Measurements from ENCODE around the gene ZNF217.

GRCh38 chr20:53569606-53570307 lies 23.9 kb downstream of the ZNF217 start:
- TF ChIP-seq POLR2AphosphoS5 (IDR thresholded peaks at IDR 0.05; ENCODE audit: borderline replicate concordance, low read depth, low read length), result no peak
- no peak for TF ChIP-seq EZH2 (IDR thresholded peaks at IDR 0.05)
- no peak for TF ChIP-seq FOXP2 (optimal IDR thresholded peaks at IDR 0.05; ENCODE audit: control extremely low read depth, extremely low read length, insufficient read depth)

All from SK-N-MC (cell line).